HUDEP-2 (cell line): ENCODE results near the gene ASPA.
"Not testable (repeated sequence)": the region's sequence is repeated elsewhere in the genome, so short reads cannot be mapped to it uniquely, and the experiment has no call there.

Experiments
- DNase-seq, 76 experiments: peaks; one replicate each; lab custom pipeline; 2025; ENCODE audit not compliant: unreplicated experiment in 76 of 76; lab: John Stamatoyannopoulos, UW

Gene ASPA

DNA sequence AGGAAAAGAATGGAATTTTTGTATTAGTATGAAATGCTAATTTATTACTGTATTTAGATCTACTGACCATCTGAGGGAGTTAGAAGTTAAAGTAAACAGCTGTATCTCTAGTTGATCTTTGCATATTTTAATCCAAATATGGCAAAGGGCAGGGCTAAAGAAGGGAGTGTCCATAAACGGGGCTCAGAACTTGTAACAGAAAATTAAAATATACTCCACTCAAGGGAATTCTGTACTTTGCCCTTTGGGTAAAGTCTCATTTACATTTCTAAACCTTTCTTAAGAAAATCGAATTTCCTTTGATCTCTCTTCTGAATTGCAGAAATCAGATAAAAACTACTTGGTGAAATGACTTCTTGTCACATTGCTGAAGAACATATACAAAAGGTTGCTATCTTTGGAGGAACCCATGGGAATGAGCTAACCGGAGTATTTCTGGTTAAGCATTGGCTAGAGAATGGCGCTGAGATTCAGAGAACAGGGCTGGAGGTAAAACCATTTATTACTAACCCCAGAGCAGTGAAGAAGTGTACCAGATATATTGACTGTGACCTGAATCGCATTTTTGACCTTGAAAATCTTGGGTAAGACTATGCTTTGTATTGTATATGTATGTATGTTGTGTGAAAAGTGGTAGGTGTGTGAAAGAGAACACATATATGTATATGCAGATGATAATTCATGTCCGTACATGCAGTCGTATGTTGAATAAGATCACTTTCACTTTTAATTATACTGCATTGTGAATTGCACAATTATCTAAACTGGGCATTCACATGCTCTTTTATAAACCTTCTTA, at the start of gene ASPA:
Gene ASPA (plus strand): TSS at position 186 of the 799 bp plus-strand sequence. CDS start 163 bp downstream, at position 349.
- DNase-seq: no peak

- DNase-seq: peak in 29 of 76 experiments; percentile 1 to 48 (median 14)
These were observed 42.6 kb upstream of the ASPA start for GRCh38 chr17:3433215-3433614.

- DNase-seq: no peak
These were observed 42.1 kb upstream of the ASPA start, which contains the start of gene OR1E2 for GRCh38 chr17:3433741-3434140. Gene OR1E2, minus strand, starts transcription at chr17:3433841. Its CDS starts 0 bp downstream, at chr17:3433841.

- no peak for DNase-seq
These were observed 37.4 kb upstream of the ASPA start for GRCh38 chr17:3438368-3438767.

DNA sequence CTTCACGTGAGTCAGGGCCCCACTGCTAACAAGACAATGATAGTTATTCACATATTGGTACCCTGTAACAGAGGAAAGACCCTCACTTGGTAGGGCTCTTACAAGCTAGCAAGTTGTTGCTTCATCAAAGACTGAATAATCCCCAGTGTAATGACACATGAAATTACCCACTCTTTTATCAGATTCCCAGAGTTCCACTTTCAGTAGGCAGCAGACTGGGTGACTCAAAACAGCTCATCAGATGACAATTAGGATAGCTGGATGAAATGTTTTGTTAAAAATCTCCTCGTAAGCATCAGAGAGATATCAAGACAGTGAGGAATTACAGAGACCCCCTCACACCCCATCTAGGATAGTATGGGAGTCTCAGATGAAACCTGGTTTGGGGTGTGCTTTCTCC, 35.3 kb upstream of the ASPA start:
- DNase-seq: no peak

GRCh38 chr17:3447625-3448024, 28.2 kb upstream of the ASPA start:
- DNase-seq: peak in 3 of 76 experiments; percentile 1 to 9 (median 2)

DNA sequence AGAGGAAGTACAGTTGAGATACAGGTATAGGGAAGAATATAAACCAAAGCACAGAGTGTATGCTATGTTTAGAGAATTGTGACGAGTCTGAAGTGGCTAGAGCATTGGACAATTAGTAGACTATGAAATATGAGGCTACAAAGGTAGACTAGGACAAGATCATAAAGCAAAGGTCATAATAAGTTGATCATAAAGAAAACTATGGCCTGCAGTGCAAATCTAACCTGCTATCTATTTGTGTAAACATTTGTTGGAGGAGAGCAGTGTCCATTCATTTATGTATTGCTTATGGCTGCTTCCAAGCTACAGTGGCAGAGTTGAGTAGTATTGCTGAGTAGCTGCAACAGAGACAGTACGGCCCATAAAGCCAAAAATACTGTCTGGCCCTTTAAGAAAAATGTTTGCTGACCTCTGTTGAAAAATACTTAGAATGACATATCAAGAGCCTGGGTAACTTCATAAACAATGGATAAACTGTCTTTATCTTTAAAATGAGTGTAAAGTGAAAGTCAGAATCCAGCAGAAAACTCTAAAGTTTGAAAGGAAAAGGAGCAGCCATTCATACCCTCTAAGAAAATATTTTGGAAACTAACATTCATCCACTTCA, 27.6 kb upstream of the ASPA start:
- DNase-seq: no peak

DNA sequence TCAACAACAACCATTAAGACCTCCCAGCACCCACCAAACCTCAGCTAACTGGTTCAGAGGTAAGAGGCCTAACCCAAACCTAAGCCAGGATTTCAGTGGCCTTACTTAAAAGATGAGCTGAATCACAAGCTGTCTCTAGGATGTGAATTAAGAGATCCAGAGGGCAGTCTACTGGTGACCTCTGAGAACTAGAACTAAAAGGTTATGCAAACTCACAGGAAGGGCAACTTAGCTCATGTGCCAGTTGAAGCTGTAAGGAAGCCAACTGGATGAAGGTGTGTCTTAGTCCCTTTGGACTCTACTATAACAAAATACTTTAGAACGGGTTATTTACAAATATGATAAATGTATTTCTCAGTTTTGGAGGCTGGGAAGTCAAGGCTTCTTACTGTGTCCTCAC, 9.4 kb upstream of the ASPA start:
- DNase-seq: not testable (repeated sequence)

DNA sequence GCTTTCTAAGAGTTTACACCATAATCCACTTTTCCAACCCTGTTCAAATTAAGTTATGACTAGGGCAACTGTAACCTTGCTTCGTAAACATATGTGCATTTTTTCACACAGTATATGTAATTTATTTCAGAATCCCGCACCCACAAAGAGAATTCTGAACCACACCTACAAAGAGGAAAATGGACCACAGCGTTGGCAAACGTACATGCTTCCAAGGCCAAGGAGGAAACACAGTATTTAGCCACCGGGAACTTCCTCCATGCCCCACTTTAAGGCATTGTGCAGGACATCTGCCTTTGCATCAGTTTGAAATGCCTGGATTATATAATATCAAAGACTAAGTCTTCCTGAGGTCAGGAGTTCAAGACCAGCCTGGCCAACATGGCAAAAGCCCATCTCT, 6.3 kb upstream of the ASPA start:
- DNase-seq: no peak

- DNase-seq: no peak
These were observed 4.2 kb upstream of the ASPA start, which contains the start of gene SPATA22 for GRCh38 chr17:3471599-3471998. Gene SPATA22, minus strand, starts transcription at chr17:3471819. Its CDS starts 2,494 bp downstream, at chr17:3469325.

DNA sequence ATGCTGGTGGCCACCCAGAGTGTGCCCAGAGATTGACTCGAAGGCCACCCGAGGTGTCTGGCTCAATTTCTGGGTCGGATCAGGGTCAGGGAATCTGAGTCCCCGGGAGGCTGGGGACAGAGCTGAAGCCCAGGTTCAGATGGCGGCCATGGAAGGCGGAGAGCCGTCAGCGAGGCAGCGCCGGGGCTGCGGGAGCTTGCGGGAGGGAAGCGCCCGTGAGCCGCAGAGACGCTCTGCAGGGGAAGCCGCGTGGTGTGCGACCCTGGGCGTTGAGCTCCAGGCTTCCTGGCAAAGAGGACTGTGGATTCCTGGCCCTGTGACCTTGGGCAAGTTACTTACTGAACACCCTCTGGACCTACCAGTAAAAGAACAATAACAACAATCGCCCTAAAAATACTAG, 3.7 kb upstream of the ASPA start:
- no peak for DNase-seq

GRCh38 chr17:3474212-3474611, 1.6 kb upstream of the ASPA start:
- DNase-seq: no peak

- DNase-seq: no peak
These were observed 529 bp upstream of the ASPA start for GRCh38 chr17:3475251-3475685.

DNA sequence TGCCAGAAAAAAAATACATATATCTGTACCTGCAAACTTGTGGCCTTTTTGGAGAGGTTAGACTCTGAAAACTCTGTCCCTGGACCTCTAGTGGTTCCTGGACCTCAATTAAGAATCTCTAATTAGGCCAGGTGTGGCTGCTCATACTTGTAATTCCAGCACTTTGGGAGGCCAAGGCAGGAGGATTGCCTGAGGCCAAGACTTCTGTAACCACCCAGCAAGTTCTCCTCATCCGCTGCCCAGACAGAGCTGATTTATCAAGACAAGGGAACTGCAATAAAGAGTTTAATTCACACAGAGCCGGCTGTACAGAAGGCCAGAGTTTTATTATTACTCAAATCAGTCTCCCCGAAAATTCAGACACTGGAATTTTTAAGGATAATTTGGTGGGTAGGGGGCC, 4.2 kb downstream of the ASPA start:
- DNase-seq: no peak

DNA sequence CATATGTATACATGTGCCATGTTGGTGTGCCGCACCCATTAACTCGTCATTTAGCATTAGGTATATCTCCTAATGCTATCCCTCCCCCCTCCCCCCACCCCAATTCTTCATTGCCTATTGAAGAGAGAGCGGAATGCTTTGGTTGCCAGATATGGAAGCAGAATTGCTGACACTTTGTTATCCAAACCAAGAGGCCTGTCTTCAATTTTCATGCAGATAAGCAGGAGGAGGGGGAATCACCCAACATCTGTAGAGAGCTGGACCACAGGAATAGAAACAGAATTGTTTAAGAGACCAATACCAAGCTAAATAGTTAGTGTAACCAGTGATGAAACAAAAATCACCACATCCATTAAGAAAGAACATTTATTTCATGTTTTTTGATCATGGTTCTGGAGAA, 7.1 kb downstream of the ASPA start:
- DNase-seq: no peak

DNA sequence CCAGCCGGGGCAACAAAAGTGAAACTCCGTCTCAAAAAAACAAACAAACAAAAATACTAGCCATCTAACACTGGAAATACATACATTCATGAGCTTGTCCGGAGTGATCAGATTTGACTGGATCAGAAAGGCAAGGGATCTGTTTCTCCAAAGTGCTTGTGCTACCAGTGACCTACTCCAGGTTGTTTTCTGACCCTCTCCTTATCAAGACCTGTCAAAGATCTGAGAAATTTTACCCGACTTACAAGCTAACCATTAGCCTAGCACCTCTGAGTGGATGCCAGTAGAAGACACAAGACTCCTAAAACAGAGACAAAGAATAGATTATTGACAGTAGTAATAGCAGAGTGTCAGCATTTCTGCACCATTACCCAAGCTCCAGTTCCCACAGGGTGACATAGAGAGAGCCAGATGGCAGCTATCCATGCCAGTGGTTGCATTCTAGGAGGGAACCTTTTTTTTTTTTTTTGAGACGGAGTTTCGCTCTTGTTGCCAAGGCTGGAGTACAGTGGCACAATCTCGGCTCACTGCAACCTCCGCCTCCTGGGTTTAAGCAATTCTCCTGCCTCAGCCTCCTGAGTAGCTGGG, 9.8 kb downstream of the ASPA start:
- no peak for DNase-seq

GRCh38 chr17:3497101-3497500, 21.3 kb downstream of the ASPA start:
- no peak for DNase-seq

GRCh38 chr17:3501344-3501743, 25.5 kb downstream of the ASPA start:
- DNase-seq: no peak

- DNase-seq: no peak
These were observed 26.7 kb downstream of the ASPA start for GRCh38 chr17:3502466-3502865.

- no peak for DNase-seq
These were observed 27.5 kb downstream of the ASPA start for GRCh38 chr17:3503285-3503684.

DNA sequence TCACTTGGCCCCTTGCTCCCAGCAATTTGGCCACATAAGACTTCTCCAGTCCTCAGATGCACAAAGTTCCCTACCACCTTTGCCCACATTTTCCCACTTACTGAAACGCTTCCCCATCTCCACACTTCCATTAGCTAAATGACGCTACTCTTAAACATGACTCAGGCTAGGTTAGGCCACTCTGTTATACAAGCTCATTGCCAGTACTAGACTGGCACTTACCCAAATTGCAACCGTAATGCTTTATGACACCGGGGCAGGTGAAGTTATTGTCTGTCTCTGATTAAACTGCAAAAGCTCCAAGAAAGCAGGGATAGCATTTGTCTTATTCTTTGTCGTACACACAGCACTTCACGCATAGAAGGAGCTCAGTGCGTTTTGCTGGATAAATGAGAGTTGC, 29.2 kb downstream of the ASPA start:
- DNase-seq: no peak

GRCh38 chr17:3506054-3506453, 30.3 kb downstream of the ASPA start:
- DNase-seq: no peak
